ENCODE data around the gene SEZ6L. TPM values are rescaled to one million over a fixed set of nuclear protein-coding genes. Genes with fewer than 3 reads are reported as not detected.

Gene SEZ6L
- total RNA-seq, 1 donor from 2014 or later: 1.7 TPM

- Mint-ChIP-seq H3K9me3 (no peaks in the 10 kb centered on the region), H3K27me3 (ENCODE audit: low read depth) (peaks cover 14% of the 10 kb centered on the region), H3K4me3 (no peak overlapping the region), H3K36me3 (ENCODE audit: low read depth) (no peaks in the 10 kb centered on the region), H3K4me1 (no peaks in the 10 kb centered on the region), H3K27ac (ENCODE audit: unreplicated experiment) (no peak overlapping the region)
- no peak for DNase-seq (ENCODE audit: low read depth, low spot score)
- no peak for TF ChIP-seq CTCF (conservative IDR thresholded peaks at IDR 0.05)
Measured at GRCh38 chr22:26354707-26355106, 185.4 kb downstream of the SEZ6L start.

GRCh38 chr22:26357281-26357680 lies 188.0 kb downstream of the SEZ6L start:
- no peak for TF ChIP-seq CTCF (conservative IDR thresholded peaks at IDR 0.05)
- Mint-ChIP-seq H3K9me3 (no peaks in the 10 kb centered on the region), H3K27me3 (ENCODE audit: low read depth) (peaks cover 17% of the 10 kb centered on the region), H3K27ac (ENCODE audit: unreplicated experiment) (no peak overlapping the region), H3K36me3 (ENCODE audit: low read depth) (no peaks in the 10 kb centered on the region), H3K4me3 (no peak overlapping the region), H3K4me1 (peaks cover 7% of the 10 kb centered on the region)
- no peak for DNase-seq (ENCODE audit: low read depth, low spot score)

- Mint-ChIP-seq H3K27ac (ENCODE audit: unreplicated experiment) (no peak overlapping the region), H3K4me1 (peaks cover 7% of the 10 kb centered on the region), H3K36me3 (ENCODE audit: low read depth) (no peaks in the 10 kb centered on the region), H3K9me3 (no peaks in the 10 kb centered on the region), H3K4me3 (no peak overlapping the region), H3K27me3 (ENCODE audit: low read depth) (peaks cover 17% of the 10 kb centered on the region)
- DNase-seq (ENCODE audit: low read depth, low spot score): no peak
- no peak for TF ChIP-seq CTCF (conservative IDR thresholded peaks at IDR 0.05)
Measured at GRCh38 chr22:26357813-26358212, 188.6 kb downstream of the SEZ6L start.

GRCh38 chr22:26359156-26359555 lies 189.9 kb downstream of the SEZ6L start:
- H3K36me3 Mint-ChIP-seq (ENCODE audit: low read depth): no peaks in the 10 kb centered on the region
- H3K4me1 Mint-ChIP-seq: peaks cover 7% of the 10 kb centered on the region
- no peak for TF ChIP-seq CTCF (conservative IDR thresholded peaks at IDR 0.05)
- DNase-seq (ENCODE audit: low read depth, low spot score): no peak
- peaks cover 14% of the 10 kb centered on the region for H3K27me3 Mint-ChIP-seq (ENCODE audit: low read depth)
- no peak overlapping the region for H3K27ac Mint-ChIP-seq (ENCODE audit: unreplicated experiment)
- no peak overlapping the region for H3K4me3 Mint-ChIP-seq
- no peaks in the 10 kb centered on the region for H3K9me3 Mint-ChIP-seq

- H3K4me1 Mint-ChIP-seq: peaks cover 11% of the 10 kb centered on the region
- H3K27ac Mint-ChIP-seq (ENCODE audit: unreplicated experiment): no peak overlapping the region
- TF ChIP-seq CTCF (conservative IDR thresholded peaks at IDR 0.05): peak; percentile 90
- peak overlapping the region; percentile 60 for H3K4me3 Mint-ChIP-seq
- peaks cover 12% of the 10 kb centered on the region for H3K27me3 Mint-ChIP-seq (ENCODE audit: low read depth)
- DNase-seq (ENCODE audit: low read depth, low spot score): peak; percentile 82
- no peaks in the 10 kb centered on the region for H3K36me3 Mint-ChIP-seq (ENCODE audit: low read depth)
- H3K9me3 Mint-ChIP-seq: no peaks in the 10 kb centered on the region
Measured at GRCh38 chr22:26360169-26360885, 191.1 kb downstream of the SEZ6L start.

All from neural crest cell (in vitro differentiated cells).